Lung (tissue), 12 donors: ENCODE data around the gene TMEM184C. TPM values are rescaled to one million over a fixed set of nuclear protein-coding genes. Genes with fewer than 3 reads are reported as not detected.

ENCODE experiments used
- ATAC-seq: fragments of 200-7000 bp; cut with Tn5 transposase; one replicate; pipeline ENCODE4 v1.9.1; 2020; ENCODE audit warnings: moderate number of reproducible peaks; ENCODE audit not compliant: insufficient read depth, low FRiP score
- DNase-seq, 3 donors: peaks; one replicate each; pipeline ENCODE4 v3.0.0-alpha.2; 2013 to 2017
- H3K27ac ChIP-seq, 2 donors: one replicate each; pipeline ENCODE4 v1.5.1; 2013; ENCODE audit warnings: mild to moderate bottlenecking in 2 of 2, moderate library complexity in 2 of 2, control low read depth in 1 of 2, inconsistent platforms in 1 of 2, low read depth in 1 of 2, low read length in 1 of 2
- H3K27me3 ChIP-seq, 3 donors: one replicate each; pipeline ENCODE4 v1.5.1; 2013; ENCODE audit warnings: low read length in 2 of 3; ENCODE audit not compliant: control insufficient read depth in 3 of 3, insufficient read depth in 3 of 3
- H3K36me3 ChIP-seq, 4 donors: one replicate each; pipeline ENCODE4 v1.5.1; 2013; ENCODE audit warnings: low read length in 4 of 4, mild to moderate bottlenecking in 1 of 4, moderate library complexity in 1 of 4; ENCODE audit not compliant: control insufficient read depth in 4 of 4, insufficient read depth in 4 of 4
- H3K4me1 ChIP-seq, 5 donors: one replicate each; pipeline ENCODE4 v1.5.1; 2013; ENCODE audit warnings: low read length in 5 of 5, mild to moderate bottlenecking in 2 of 5, moderate library complexity in 1 of 5; ENCODE audit not compliant: control insufficient read depth in 5 of 5, insufficient read depth in 5 of 5
- H3K4me3 ChIP-seq: one replicate; pipeline ENCODE4 v1.5.1; 2013; ENCODE audit warnings: mild to moderate bottlenecking, control low read depth, moderate library complexity
- H3K9ac ChIP-seq, 2 donors: one replicate each; pipeline ENCODE4 v1.5.1; 2013; ENCODE audit warnings: low read length in 2 of 2, control low read depth in 1 of 2; ENCODE audit not compliant: insufficient read depth in 1 of 2
- H3K9me3 ChIP-seq, 4 donors: one replicate each; pipeline ENCODE4 v1.5.1; 2013; ENCODE audit warnings: low read length in 3 of 4, mild to moderate bottlenecking in 1 of 4, moderate library complexity in 1 of 4; ENCODE audit not compliant: control insufficient read depth in 4 of 4, insufficient read depth in 3 of 4
- CTCF ChIP-seq: IDR thresholded peaks from 2 replicates; pipeline ENCODE4 v1.5.1; 2012; ENCODE audit warnings: mild to moderate bottlenecking; ENCODE audit errors: control extremely low read depth, extremely low read depth
- WGBS, 2 donors: extraction: QIAGEN DNeasy Blood & Tissue Kit; methylation state at CpG; one replicate each; pipeline ENCODE4 v1.1.7; 2013; 5-methylcytosine and 5-hydroxymethylcytosine counted together
- polyA plus RNA-seq, 2 donors: library from polyadenylated mRNA; stranded (reverse); fragments of 200-250 nt; gene quantifications; one replicate each; pipeline ENCODE4 v1.2.1, GENCODE V29; 2013
- total RNA-seq, 2 donors: library from RNA; depleted of rRNA in 1 of 2; stranded (reverse); fragments of >200 nt in 1 of 2; gene quantifications; one replicate each; pipeline ENCODE4 v1.2.1, GENCODE V29; 2014 to 2021
- donor health status: control.
- donor health status: control.
- donor health status: Bipolar disorder and iron deficiency.
- donor health status: healthy.
- donor health status: DM: yes; HTN: yes; CAD: no.

The TMEM184C gene
- total and polyA plus RNA-seq, 4 donors: 4.3 to 33.7 (median 23.8) TPM

GRCh38 chr4:147576084-147576483 lies 41.1 kb upstream of the TMEM184C start:
- TF ChIP-seq CTCF: no peak
- 77 to 86% methylated on average over 3 of the region's 3 CpGs for WGBS, 2 donors
- H3K9me3 ChIP-seq: peaks cover 0 to 2% (median 0%) of the 10 kb centered on the region in 4 donors
- no peak overlapping the region for H3K27ac ChIP-seq
- H3K36me3 ChIP-seq: no peaks in the 10 kb centered on the region
- H3K4me3 ChIP-seq: no peak overlapping the region
- DNase-seq (no peak), ATAC-seq (no peak)
- no peaks in the 10 kb centered on the region for H3K27me3 ChIP-seq
- no peak overlapping the region for H3K9ac ChIP-seq
- H3K4me1 ChIP-seq: no peaks in the 10 kb centered on the region

GRCh38 chr4:147578051-147578476 lies 39.1 kb upstream of the TMEM184C start:
- Histone ChIP-seq H3K9ac (no peak overlapping the region), H3K36me3 (no peaks in the 10 kb centered on the region), H3K27ac (no peak overlapping the region), H3K4me1 (no peaks in the 10 kb centered on the region), H3K27me3 (no peaks in the 10 kb centered on the region), H3K4me3 (no peak overlapping the region), H3K9me3 (peaks cover 0 to 2% (median 0%) of the 10 kb centered on the region in 4 donors)
- TF ChIP-seq CTCF: no peak
- 78 to 83% methylated on average over 6 of the region's 6 CpGs for WGBS, 2 donors
- ATAC-seq: no peak
- DNase-seq: no peak

GRCh38 chr4:147578593-147578992 lies 38.6 kb upstream of the TMEM184C start:
- no peak overlapping the region for H3K4me3 ChIP-seq
- 72 to 85% methylated on average over 3 of the region's 3 CpGs for WGBS, 2 donors

More at GRCh38 chr4:147578593-147578992, 38.6 kb upstream of the TMEM184C start:
- no peak for DNase-seq
- H3K9me3 ChIP-seq: peaks cover 0 to 2% (median 0%) of the 10 kb centered on the region in 4 donors
- no peaks in the 10 kb centered on the region for H3K4me1 ChIP-seq
- H3K36me3 ChIP-seq: no peaks in the 10 kb centered on the region
- no peak overlapping the region for H3K27ac ChIP-seq
- no peaks in the 10 kb centered on the region for H3K27me3 ChIP-seq
- no peak for TF ChIP-seq CTCF
- no peak for ATAC-seq
- H3K9ac ChIP-seq: no peak overlapping the region
